Neural progenitor cell (in vitro differentiated cells): Measurements from ENCODE around the gene TCEAL1. TPM values are rescaled to one million over a fixed set of nuclear protein-coding genes. Genes with fewer than 3 reads are reported as not detected.

ENCODE experiments used
- DNase-seq: peaks from one replicate; pipeline ENCODE4 v3.0.0-alpha.2; 2016; ENCODE audit warnings: low spot score
- H2AFZ ChIP-seq: fragments of 200-600 bp; sonication (generic); replicated peaks from 2 replicates; pipeline ENCODE4 v1.6.1; 2016; ENCODE audit warnings: antibody characterized with exemption
- H3F3A ChIP-seq: fragments of 200-600 bp; sonication (generic); 2 replicates; pipeline ENCODE4 v1.6.1; 2016; ENCODE audit warnings: antibody characterized with exemption, low read depth
- H3K27ac ChIP-seq: fragments of 200-600 bp; sonication (generic); 2 replicates; pipeline ENCODE4 v1.5.1; 2016; ENCODE audit warnings: mild to moderate bottlenecking
- H3K27me3 ChIP-seq: fragments of 200-600 bp; sonication (generic); 2 replicates; pipeline ENCODE4 v1.6.1; 2016; ENCODE audit warnings: mild to moderate bottlenecking, moderate library complexity
- H3K36me3 ChIP-seq: fragments of 200-600 bp; sonication (generic); 2 replicates; pipeline ENCODE4 v1.5.1; 2016
- H3K4me1 ChIP-seq: fragments of 200-600 bp; sonication (generic); 2 replicates; pipeline ENCODE4 v1.6.1; 2016; ENCODE audit warnings: mixed run types
- H3K4me2 ChIP-seq: fragments of 200-600 bp; sonication (generic); 2 replicates; pipeline ENCODE4 v1.6.1; 2016
- H3K4me3 ChIP-seq: fragments of 200-600 bp; sonication (generic); 2 replicates; pipeline ENCODE4 v1.5.1; 2016
- H3K79me2 ChIP-seq: fragments of 200-600 bp; sonication (generic); 2 replicates; pipeline ENCODE4 v1.6.1; 2016; ENCODE audit warnings: low read depth
- H3K9ac ChIP-seq: fragments of 200-600 bp; sonication (generic); 2 replicates; pipeline ENCODE4 v1.6.1; 2016
- H3K9me3 ChIP-seq: fragments of 200-600 bp; sonication (generic); 2 replicates; pipeline ENCODE4 v1.5.1; 2016; ENCODE audit warnings: low read depth
- H4K20me1 ChIP-seq: fragments of 200-600 bp; sonication (generic); 2 replicates; pipeline ENCODE4 v1.6.1; 2016; ENCODE audit warnings: low read depth
- H3K27ac Mint-ChIP-seq: 3 replicates; pipeline ENCODE4 v1.8.0; 2021; ENCODE audit warnings: mixed read lengths
- H3K27me3 Mint-ChIP-seq: 2 replicates; pipeline ENCODE4 v1.8.0; 2022; ENCODE audit warnings: low read depth, mild to moderate bottlenecking, inconsistent platforms, moderate library complexity, mixed read lengths; ENCODE audit not compliant: insufficient read depth
- H3K36me3 Mint-ChIP-seq: 3 replicates; pipeline ENCODE4 v1.8.0; 2021; ENCODE audit warnings: mixed read lengths
- H3K4me1 Mint-ChIP-seq: 3 replicates; pipeline ENCODE4 v1.8.0; 2021; ENCODE audit warnings: mixed read lengths
- H3K4me3 Mint-ChIP-seq: 3 replicates; pipeline ENCODE4 v1.8.0; 2021; ENCODE audit warnings: mild to moderate bottlenecking, moderate library complexity, mixed read lengths
- H3K9me3 Mint-ChIP-seq: 3 replicates; pipeline ENCODE4 v1.8.0; 2020; ENCODE audit warnings: mixed read lengths
- EZH2 ChIP-seq: fragments of 200-600 bp; sonication (generic); IDR thresholded peaks from 2 replicates; pipeline ENCODE4 v1.6.1; 2017; ENCODE audit warnings: antibody characterized with exemption, mild to moderate bottlenecking, moderate library complexity
- EZH2phosphoT487 ChIP-seq: fragments of 200-600 bp; sonication (generic); IDR thresholded peaks from 2 replicates; pipeline ENCODE4 v1.6.1; 2017; ENCODE audit warnings: antibody characterized with exemption
- total RNA-seq: library from RNA; depleted of rRNA; stranded (reverse); fragments of >200 nt; gene quantifications from 2 replicates; pipeline ENCODE4 v1.2.3, GENCODE V29; 2015; ENCODE audit warnings: low replicate concordance
- TF ChIP-seq, protein P1 (sequence below): fragments of 200-600 bp; sonication (generic); IDR thresholded peaks from 2 replicates; pipeline ENCODE4 v1.5.1; 2017; ENCODE audit warnings: antibody characterized with exemption, mild to moderate bottlenecking

The TCEAL1 gene
- total RNA-seq, 1 donor from 2014 or later, result 15.4 TPM

DNA sequence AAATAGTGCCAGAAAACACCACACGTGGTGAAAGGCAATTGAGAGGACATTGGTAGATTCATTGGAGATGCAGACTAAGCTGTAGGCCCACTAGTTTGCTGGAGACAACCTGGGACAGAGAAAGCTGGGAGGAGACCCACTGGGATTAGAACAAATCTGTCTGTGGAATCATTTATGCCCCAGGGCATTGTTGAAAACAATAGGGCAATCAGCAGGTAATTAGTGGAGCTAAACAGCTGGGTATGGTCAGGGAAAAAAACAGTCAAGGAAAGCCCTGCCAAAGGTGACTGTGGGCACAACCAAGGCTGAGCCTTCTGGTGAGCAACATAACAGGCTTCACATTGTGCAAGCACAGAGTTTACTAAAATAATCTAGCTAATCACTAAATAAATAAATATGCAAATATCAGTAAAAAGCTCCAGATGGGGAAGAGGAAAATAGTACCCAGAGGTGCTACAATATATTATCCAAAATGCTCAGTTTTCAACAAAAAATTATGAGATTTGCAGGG is 12.0 kb upstream of the TCEAL1 start:
- H3K79me2 ChIP-seq, result no peaks in the 10 kb centered on the region
- TF ChIP-seq EZH2phosphoT487, result no peak
- TF ChIP-seq EZH2, result no peak
- TF ChIP-seq, protein P1, sequence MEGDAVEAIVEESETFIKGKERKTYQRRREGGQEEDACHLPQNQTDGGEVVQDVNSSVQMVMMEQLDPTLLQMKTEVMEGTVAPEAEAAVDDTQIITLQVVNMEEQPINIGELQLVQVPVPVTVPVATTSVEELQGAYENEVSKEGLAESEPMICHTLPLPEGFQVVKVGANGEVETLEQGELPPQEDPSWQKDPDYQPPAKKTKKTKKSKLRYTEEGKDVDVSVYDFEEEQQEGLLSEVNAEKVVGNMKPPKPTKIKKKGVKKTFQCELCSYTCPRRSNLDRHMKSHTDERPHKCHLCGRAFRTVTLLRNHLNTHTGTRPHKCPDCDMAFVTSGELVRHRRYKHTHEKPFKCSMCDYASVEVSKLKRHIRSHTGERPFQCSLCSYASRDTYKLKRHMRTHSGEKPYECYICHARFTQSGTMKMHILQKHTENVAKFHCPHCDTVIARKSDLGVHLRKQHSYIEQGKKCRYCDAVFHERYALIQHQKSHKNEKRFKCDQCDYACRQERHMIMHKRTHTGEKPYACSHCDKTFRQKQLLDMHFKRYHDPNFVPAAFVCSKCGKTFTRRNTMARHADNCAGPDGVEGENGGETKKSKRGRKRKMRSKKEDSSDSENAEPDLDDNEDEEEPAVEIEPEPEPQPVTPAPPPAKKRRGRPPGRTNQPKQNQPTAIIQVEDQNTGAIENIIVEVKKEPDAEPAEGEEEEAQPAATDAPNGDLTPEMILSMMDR, result no peak
- no peaks in the 10 kb centered on the region for H3K27me3 ChIP-seq
- H3K27ac Mint-ChIP-seq, result no peak overlapping the region
- no peaks in the 10 kb centered on the region for H4K20me1 ChIP-seq
- H3K9me3 Mint-ChIP-seq, result peaks cover 10% of the 10 kb centered on the region
- H3K4me1 Mint-ChIP-seq, result no peaks in the 10 kb centered on the region
- no peaks in the 10 kb centered on the region for H3K9me3 ChIP-seq
- H3K36me3 Mint-ChIP-seq, result peaks cover 37% of the 10 kb centered on the region
- H3K27ac ChIP-seq, result no peak overlapping the region
- no peak overlapping the region for H3K4me3 Mint-ChIP-seq
- H3K9ac ChIP-seq, result no peak overlapping the region
- DNase-seq, result no peak
- no peak overlapping the region for H3K4me3 ChIP-seq
- H3K27me3 Mint-ChIP-seq, result peaks cover 5% of the 10 kb centered on the region
- H3K4me2 ChIP-seq, result no peak overlapping the region
- no peaks in the 10 kb centered on the region for H3K4me1 ChIP-seq
- no peak overlapping the region for H2AFZ ChIP-seq
- H3F3A ChIP-seq, result no peaks in the 10 kb centered on the region
- no peaks in the 10 kb centered on the region for H3K36me3 ChIP-seq

DNA sequence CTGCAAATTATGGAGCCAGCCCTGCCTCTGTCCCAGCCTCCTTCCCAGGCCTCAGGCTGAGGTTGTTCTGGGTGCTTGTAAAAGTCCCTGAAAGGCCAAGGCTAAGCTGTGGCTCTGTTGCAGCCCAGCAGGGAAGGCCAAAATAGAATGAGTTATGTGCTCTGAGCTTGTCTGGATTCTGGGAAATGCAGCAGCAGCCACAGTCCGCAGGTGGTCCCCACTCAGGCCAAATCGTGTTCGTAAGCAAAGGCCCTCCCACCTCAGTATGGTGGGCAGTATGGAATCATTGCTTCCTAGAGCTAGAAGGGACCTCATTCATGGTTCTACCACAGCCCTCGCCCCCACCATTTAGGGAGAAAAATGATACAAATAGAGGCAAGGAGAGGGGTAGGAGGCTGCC is 4.7 kb upstream of the TCEAL1 start:
- peaks cover 36% of the 10 kb centered on the region for H3K4me1 Mint-ChIP-seq
- peaks cover 5% of the 10 kb centered on the region for H3K9me3 Mint-ChIP-seq
- H2AFZ ChIP-seq, result no peak overlapping the region
- no peak for DNase-seq
- peaks cover 22% of the 10 kb centered on the region for H3K36me3 Mint-ChIP-seq
- no peak overlapping the region for H3K9ac ChIP-seq
- H3K4me3 ChIP-seq, result no peak overlapping the region
- H3K36me3 ChIP-seq, result no peaks in the 10 kb centered on the region
- H3K27me3 ChIP-seq, result no peaks in the 10 kb centered on the region
- no peaks in the 10 kb centered on the region for H4K20me1 ChIP-seq
- H3K27ac ChIP-seq, result no peak overlapping the region
- H3F3A ChIP-seq, result peaks cover 13% of the 10 kb centered on the region
- peaks cover 11% of the 10 kb centered on the region for H3K4me1 ChIP-seq
- peaks cover 10% of the 10 kb centered on the region for H3K79me2 ChIP-seq
- no peak overlapping the region for H3K4me2 ChIP-seq
- peaks cover 5% of the 10 kb centered on the region for H3K27me3 Mint-ChIP-seq
- H3K27ac Mint-ChIP-seq, result peak overlapping the region; percentile 95
- H3K9me3 ChIP-seq, result no peaks in the 10 kb centered on the region
- peak overlapping the region; percentile 63 for H3K4me3 Mint-ChIP-seq
- TF ChIP-seq, protein P1, result no peak
- TF ChIP-seq EZH2, result no peak
- no peak for TF ChIP-seq EZH2phosphoT487

DNA sequence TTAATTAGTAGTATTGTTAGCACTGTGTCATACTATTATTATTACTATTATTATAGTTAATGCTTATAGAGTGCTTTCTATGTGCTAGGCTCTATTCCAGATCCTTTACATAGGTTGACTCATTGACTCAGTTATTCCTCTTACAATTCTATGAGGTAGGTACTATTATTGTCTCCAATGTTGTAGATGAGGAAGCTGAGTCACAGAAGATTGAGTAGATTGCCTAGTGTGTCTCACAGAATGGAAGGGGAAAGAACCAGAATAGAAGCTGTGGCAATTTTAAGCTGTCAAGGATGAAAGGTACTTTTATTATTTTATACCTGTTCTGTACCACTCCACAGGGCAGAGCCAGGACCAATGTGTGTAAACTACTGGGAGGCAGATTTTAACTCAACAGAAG is 1.9 kb upstream of the TCEAL1 start:
- Mint-ChIP-seq H3K36me3 (no peaks in the 10 kb centered on the region), H3K27me3 (peaks cover 5% of the 10 kb centered on the region), H3K4me3 (no peak overlapping the region), H3K4me1 (peaks cover 46% of the 10 kb centered on the region), H3K9me3 (no peaks in the 10 kb centered on the region), H3K27ac (no peak overlapping the region)
- Histone ChIP-seq H3K4me1 (peaks cover 19% of the 10 kb centered on the region), H4K20me1 (no peaks in the 10 kb centered on the region), H3K27ac (no peak overlapping the region), H3K4me3 (no peak overlapping the region), H3K4me2 (no peak overlapping the region), H3K9ac (no peak overlapping the region), H3K27me3 (no peaks in the 10 kb centered on the region), H3F3A (peaks cover 29% of the 10 kb centered on the region), H3K9me3 (no peaks in the 10 kb centered on the region), H3K36me3 (no peaks in the 10 kb centered on the region), H3K79me2 (peaks cover 10% of the 10 kb centered on the region), H2AFZ (no peak overlapping the region)
- TF ChIP-seq EZH2 (no peak), EZH2phosphoT487 (no peak)
- TF ChIP-seq, protein P1, result no peak
- no peak for DNase-seq
